HepG2 (cell line): ENCODE results near the gene IRX5. TPM values are rescaled to one million over a fixed set of nuclear protein-coding genes. Genes with fewer than 3 reads are reported as not detected.

Source experiments
- ATAC-seq: fragments of 200-7000 bp; cut with Tn5 transposase; 3 replicates; pipeline ENCODE4 v1.9.1; 2020; ENCODE audit warnings: mild to moderate bottlenecking, moderate library complexity
- BruUV-seq: library from RNA; stranded (reverse); fragments of 400-500 nt; replicated peaks from 2 replicates; lab custom pipeline; 2021; lab: Mats Ljungman, UMichigan
- CTCF ChIA-PET: fragments of 300-600 bp; formaldehyde crosslinking; extraction: SDS; loops from one replicate; lab custom pipeline; 2021; ENCODE audit warnings: low total read pairs, inconsistent platforms, low intra/inter-chr PET ratio; lab: Yijun Ruan, JAX
- POLR2A ChIA-PET: fragments of 350-600 bp; sonication (Branson Sonifier 250); formaldehyde crosslinking; loops from one replicate; lab custom pipeline; 2020; ENCODE audit warnings: antibody characterized with exemption, inconsistent platforms; lab: Yijun Ruan, JAX
- DNase-seq: peaks from one replicate; pipeline ENCODE4 v3.0.0-alpha.2; 2015; ENCODE audit warnings: low spot score
- FAIRE-seq: peaks from 3 replicates; lab custom pipeline; 2011; peaks lifted over from hg19 to GRCh38; lab: Jason Lieb, UNC
- H2AFZ ChIP-seq: one replicate; pipeline ENCODE4 v1.6.1; 2011; ENCODE audit warnings: low read length, inconsistent platforms
- H3K27ac ChIP-seq: fragments of 300-600 bp; 3 replicates; pipeline ENCODE4 v1.8.0; 2011; ENCODE audit warnings: mixed run types, mild to moderate bottlenecking, mixed read lengths, low read length, inconsistent platforms; ENCODE audit not compliant: insufficient read depth; ENCODE audit errors: extremely low read length
- H3K27me3 ChIP-seq, 2 experiments: fragments of 200-600 bp in 1 of 2; 2 replicates in 1 of 2; 3 replicates in 1 of 2; pipeline versions ENCODE4 v1.6.0 to v1.8.0; 2011; ENCODE audit warnings: low read length in 2 of 2, mild to moderate bottlenecking in 2 of 2, moderate library complexity in 2 of 2, inconsistent platforms in 1 of 2; ENCODE audit not compliant: insufficient read depth in 2 of 2, control insufficient read depth in 1 of 2
- H3K36me3 ChIP-seq, 2 experiments: fragments of 200-600 bp in 1 of 2; replicated peaks in 1 of 2; 2 replicates in 1 of 2; 3 replicates in 1 of 2; pipeline versions ENCODE4 v1.5.1 to v1.8.0; 2011; ENCODE audit warnings: low read length in 2 of 2, inconsistent platforms in 1 of 2; ENCODE audit not compliant: insufficient read depth in 2 of 2, control insufficient read depth in 1 of 2
- H3K4me1 ChIP-seq: 2 replicates; pipeline ENCODE4 v1.5.1; 2012; ENCODE audit warnings: low read length, inconsistent platforms; ENCODE audit not compliant: insufficient read depth
- H3K4me2 ChIP-seq: 2 replicates; pipeline ENCODE4 v1.6.0; 2011; ENCODE audit warnings: low read depth, low read length, inconsistent platforms
- H3K4me3 ChIP-seq, 3 experiments: fragments of 200-600 bp in 1 of 3; sonication (generic), shearing (Covaris generic) in 1 of 3; replicated peaks in 1 of 3; 2 replicates each; pipeline ENCODE4 v1.5.1; 2011 to 2016; ENCODE audit warnings: low read length in 3 of 3, inconsistent platforms in 2 of 3, low read depth in 2 of 3, mild to moderate bottlenecking in 2 of 3, control low read depth in 1 of 3, mixed read lengths in 1 of 3; ENCODE audit not compliant: insufficient read depth in 1 of 3
- H3K79me2 ChIP-seq: one replicate; pipeline ENCODE4 v1.6.1; 2011; ENCODE audit warnings: low read length, inconsistent platforms; ENCODE audit not compliant: insufficient read depth
- H3K9ac ChIP-seq: 2 replicates; pipeline ENCODE4 v1.6.0; 2011; ENCODE audit warnings: mild to moderate bottlenecking, low read depth, low read length, inconsistent platforms; ENCODE audit not compliant: insufficient read depth
- H3K9me3 ChIP-seq: 2 replicates; pipeline ENCODE4 v1.5.1; 2012; ENCODE audit warnings: mild to moderate bottlenecking, low read length
- H4K20me1 ChIP-seq: 2 replicates; pipeline ENCODE4 v1.6.0; 2011; ENCODE audit warnings: inconsistent platforms, mild to moderate bottlenecking, low read length, moderate library complexity; ENCODE audit not compliant: insufficient read depth
- CHCHD3 ChIP-seq: sonication (generic); formaldehyde crosslinking; IDR thresholded peaks from 2 replicates; pipeline ENCODE4 v1.8.0; 2022; ENCODE audit warnings: mild to moderate bottlenecking, missing genetic modification reagents, moderate library complexity
- EED ChIP-seq: sonication (generic); formaldehyde crosslinking; IDR thresholded peaks from 2 replicates; pipeline ENCODE4 v1.5.0; 2020; ENCODE audit warnings: mild to moderate bottlenecking, missing genetic modification reagents
- GATAD2A ChIP-seq: IDR thresholded peaks from 2 replicates; pipeline ENCODE4 v1.6.1; 2016
- KLF15 ChIP-seq: sonication (generic); formaldehyde crosslinking; IDR thresholded peaks from 2 replicates; pipeline ENCODE4 v1.8.1; 2023; ENCODE audit warnings: borderline replicate concordance, mild to moderate bottlenecking, inconsistent platforms, missing genetic modification reagents, mixed read lengths
- MYNN ChIP-seq: sonication (generic); formaldehyde crosslinking; IDR thresholded peaks from 2 replicates; pipeline ENCODE4 v1.4.0; 2020; ENCODE audit warnings: mild to moderate bottlenecking, low read depth, missing genetic modification reagents
- NFKB2 ChIP-seq: sonication (generic); formaldehyde crosslinking; IDR thresholded peaks from 2 replicates; pipeline ENCODE4 v1.4.0; 2020; ENCODE audit warnings: missing genetic modification reagents, borderline replicate concordance
- PAF1 ChIP-seq: IDR thresholded peaks from 2 replicates; pipeline ENCODE4 v1.6.1; 2016; ENCODE audit warnings: missing genetic modification reagents, missing compliant biosample characterization
- REPIN1 ChIP-seq: sonication (generic); formaldehyde crosslinking; IDR thresholded peaks from 2 replicates; pipeline ENCODE4 v1.8.0; 2022; ENCODE audit warnings: missing genetic modification reagents, low read depth, mild to moderate bottlenecking, borderline replicate concordance
- SP4 ChIP-seq: sonication (generic); formaldehyde crosslinking; IDR thresholded peaks from 2 replicates; pipeline ENCODE4 v1.8.1; 2023; ENCODE audit warnings: mild to moderate bottlenecking, missing genetic modification reagents
- SRF ChIP-seq: IDR thresholded peaks from 2 replicates; pipeline ENCODE4 v1.6.1; 2011; ENCODE audit warnings: mild to moderate bottlenecking, low read depth, low read length, moderate library complexity
- ZKSCAN1 ChIP-seq: fragments of 150-350 bp; IDR thresholded peaks from 2 replicates; pipeline ENCODE4 v1.6.1; 2014; ENCODE audit warnings: low read length
- ZNF230 ChIP-seq: sonication (generic); formaldehyde crosslinking; IDR thresholded peaks from 2 replicates; pipeline ENCODE4 v1.4.0; 2020; ENCODE audit warnings: mild to moderate bottlenecking, missing genetic modification reagents
- ZNF430 ChIP-seq: sonication (generic); formaldehyde crosslinking; IDR thresholded peaks from 2 replicates; pipeline ENCODE4 v1.9.0; 2021; ENCODE audit warnings: mild to moderate bottlenecking, missing genetic modification reagents
- ZNF530 ChIP-seq: sonication (generic); formaldehyde crosslinking; IDR thresholded peaks from 2 replicates; pipeline ENCODE4 v1.5.0; 2020; ENCODE audit warnings: low read depth, mild to moderate bottlenecking, missing genetic modification reagents
- ZNF703 ChIP-seq: sonication (generic); formaldehyde crosslinking; IDR thresholded peaks from 2 replicates; pipeline ENCODE4 v1.5.1; 2020; ENCODE audit warnings: missing genetic modification reagents, mild to moderate bottlenecking, moderate library complexity, borderline replicate concordance
- ZNF792 ChIP-seq: IDR thresholded peaks from 2 replicates; pipeline ENCODE4 v1.6.1; 2016
- WGBS: methylation state at CpG from one replicate; pipeline ENCODE4 v1.1.6; 2017; ENCODE audit warnings: low lambda C conversion rate; 5-methylcytosine and 5-hydroxymethylcytosine counted together
- in situ Hi-C: cut with HindIII; loops from 2 replicates; pipeline ENCODE4 v1.10.0; 2017; ENCODE audit warnings: low pct_unique_long_range_greater_than_20kb; ENCODE audit not compliant: extremely low pct_ligation_motif_present
- intact Hi-C: fragments of 100-400 bp; cut with micrococcal nuclease; formaldehyde crosslinking; loops from one replicate; pipeline ENCODE4 v1.10.0; 2022; ENCODE audit not compliant: unreplicated experiment
- polyA plus RNA-seq, 8 experiments: library from polyadenylated mRNA; depleted of rRNA in 3 of 8; stranded (reverse) in 7 of 8; unstranded in 1 of 8; fragments of >200 nt; fragmentation: Illumina TruSeq in 4 of 8; extraction: Trizol in 4 of 8; gene quantifications; 2 replicates each; pipeline versions ENCODE4 v1.2.1 to v1.2.3, GENCODE V29; 2011 to 2016; ENCODE audit warnings: low read depth in 4 of 8, missing spikeins in 1 of 8, mixed read lengths in 1 of 8; ENCODE audit not compliant: insufficient read depth in 1 of 8
- total RNA-seq, 5 experiments: library from RNA; depleted of rRNA; stranded (reverse); fragments of >200 nt; fragmentation: Illumina TruSeq; extraction: Trizol; gene quantifications; 2 replicates each; pipeline ENCODE4 v1.2.3, GENCODE V29; 2016; ENCODE audit warnings: low read depth in 1 of 5
- TF ChIP-seq, protein P1 (sequence below): IDR thresholded peaks from 2 replicates; pipeline ENCODE4 v1.6.1; 2012; ENCODE audit warnings: inconsistent platforms
- TF ChIP-seq, protein P2 (sequence below), 2 experiments: fragments of 450-650 bp in 1 of 2; sonication (generic) in 1 of 2; formaldehyde crosslinking; IDR thresholded peaks; 2 replicates each; pipeline versions ENCODE4 v1.5.0 to v1.8.0; 2020 to 2022; ENCODE audit warnings: mild to moderate bottlenecking in 1 of 2, missing genetic modification reagents in 1 of 2

The IRX5 gene
- total and polyA plus RNA-seq, 2 of the 13 experiments (the other 11 are each of a cell fraction or from before 2014, with no cell fraction given) = not detected

DNA sequence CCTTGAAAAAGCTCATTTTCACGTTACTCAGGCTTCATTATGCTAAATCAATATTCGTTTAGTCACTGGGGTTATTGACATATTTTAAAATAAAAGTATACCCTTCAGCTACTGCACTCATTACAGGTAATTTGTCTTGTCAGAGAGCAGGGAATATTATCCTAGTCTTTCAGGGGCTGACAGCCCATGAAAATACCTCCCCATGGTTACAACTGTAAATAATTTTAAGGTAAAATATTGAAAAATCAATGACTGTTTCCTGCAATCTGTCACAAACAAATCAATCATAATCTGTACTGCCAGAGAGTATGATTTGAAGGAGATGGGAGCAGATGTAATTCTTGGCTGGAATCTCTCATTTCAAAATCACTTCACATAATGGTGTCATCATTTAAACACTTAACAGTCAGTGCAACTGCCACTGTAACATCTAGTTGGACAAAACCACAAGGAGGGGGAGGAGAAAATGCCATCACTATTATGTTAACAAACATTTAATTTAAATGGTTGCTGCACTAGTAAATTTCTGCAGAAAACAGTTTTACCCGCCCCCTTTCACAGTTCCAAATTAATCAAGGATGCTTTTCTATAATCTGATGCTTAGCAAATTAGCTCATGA lies 9.3 kb upstream of the IRX5 start:
- BruUV-seq = no TSS peak
- intact Hi-C loops (no loop called here), in situ Hi-C loops (no loop called here)
- Histone ChIP-seq H3K9me3 (no peaks in the 10 kb centered on the region), H2AFZ (no peak overlapping the region), H3K27me3 (0 out of 5 replicates have a peak, but pooled peaks cover 0 to 3% of the 10 kb centered on the region in 2 experiments), H3K4me3 (no peak overlapping the region), H3K4me2 (no peak overlapping the region), H3K9ac (no peak overlapping the region), H3K4me1 (no peaks in the 10 kb centered on the region), H3K79me2 (no peaks in the 10 kb centered on the region), H4K20me1 (no peaks in the 10 kb centered on the region), H3K36me3 (no peaks in the 10 kb centered on the region), H3K27ac (no peak overlapping the region)
- WGBS = 2% methylated on average over 3 of the region's 3 CpGs
- ATAC-seq (no peak), DNase-seq (no peak), FAIRE-seq (no peak)
- ChIA-PET POLR2A (no interaction called here), CTCF (no interaction called here)
- TF ChIP-seq ZNF530 (no peak), GATAD2A (no peak), ZNF792 (CRISPR knock-in tag) (no peak), CHCHD3 (no peak), SRF (no peak), ZNF230 (CRISPR knock-in tag) (no peak), ZNF430 (CRISPR knock-in tag) (no peak), PAF1 (CRISPR knock-in tag) (no peak)
- TF ChIP-seq, protein P1, sequence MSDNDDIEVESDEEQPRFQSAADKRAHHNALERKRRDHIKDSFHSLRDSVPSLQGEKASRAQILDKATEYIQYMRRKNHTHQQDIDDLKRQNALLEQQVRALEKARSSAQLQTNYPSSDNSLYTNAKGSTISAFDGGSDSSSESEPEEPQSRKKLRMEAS = no peak

DNA sequence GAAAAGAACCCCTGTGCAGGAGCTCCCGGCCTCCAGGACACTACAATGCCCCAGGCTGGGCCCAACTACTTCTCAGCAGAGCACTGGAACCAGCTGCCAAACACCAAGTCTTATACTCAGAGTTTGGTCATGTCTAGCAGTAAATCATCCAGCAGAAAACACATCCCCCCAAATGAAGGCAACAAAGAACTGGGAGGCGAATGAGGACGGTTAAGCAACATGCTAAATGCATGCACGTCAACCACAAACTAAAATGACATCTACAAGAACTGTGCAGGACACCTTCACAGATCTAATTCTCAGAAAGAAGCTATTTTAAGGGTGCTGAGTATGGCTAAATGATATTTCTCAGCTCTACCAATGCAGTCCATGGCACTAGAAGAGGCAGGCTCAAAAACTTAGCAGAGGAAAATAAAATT lies 7.6 kb upstream of the IRX5 start:
- WGBS = 4% methylated on average over 4 of the region's 4 CpGs
- Histone ChIP-seq H3K4me2 (no peak overlapping the region), H3K36me3 (no peaks in the 10 kb centered on the region), H3K4me1 (no peaks in the 10 kb centered on the region), H3K9ac (no peak overlapping the region), H2AFZ (no peak overlapping the region), H3K79me2 (no peaks in the 10 kb centered on the region), H3K4me3 (no peak overlapping the region), H3K27ac (no peak overlapping the region), H3K27me3 (peaks cover 0 to 14% of the 10 kb centered on the region in 2 experiments; a peak in 3 of 5 replicates), H3K9me3 (no peaks in the 10 kb centered on the region), H4K20me1 (no peaks in the 10 kb centered on the region)
- DNase-seq (no peak), ATAC-seq (no peak), FAIRE-seq (no peak)
- no TSS peak for BruUV-seq
- CTCF ChIA-PET = no interaction called here
- in situ Hi-C loops = no loop called here
- POLR2A ChIA-PET = no interaction called here
- intact Hi-C loops = no loop called here
- TF ChIP-seq EED (CRISPR knock-in tag) (no peak), KLF15 (CRISPR knock-in tag) (no peak), SP4 (no peak), REPIN1 (CRISPR knock-in tag) (no peak), NFKB2 (CRISPR knock-in tag) (no peak), ZKSCAN1 (no peak), ZNF430 (CRISPR knock-in tag) (no peak), ZNF703 (CRISPR knock-in tag) (no peak), MYNN (CRISPR knock-in tag) (no peak)
- TF ChIP-seq, protein P2, sequence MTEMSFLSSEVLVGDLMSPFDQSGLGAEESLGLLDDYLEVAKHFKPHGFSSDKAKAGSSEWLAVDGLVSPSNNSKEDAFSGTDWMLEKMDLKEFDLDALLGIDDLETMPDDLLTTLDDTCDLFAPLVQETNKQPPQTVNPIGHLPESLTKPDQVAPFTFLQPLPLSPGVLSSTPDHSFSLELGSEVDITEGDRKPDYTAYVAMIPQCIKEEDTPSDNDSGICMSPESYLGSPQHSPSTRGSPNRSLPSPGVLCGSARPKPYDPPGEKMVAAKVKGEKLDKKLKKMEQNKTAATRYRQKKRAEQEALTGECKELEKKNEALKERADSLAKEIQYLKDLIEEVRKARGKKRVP (CRISPR knock-in tag; IDR thresholded peaks at IDR 0.05) = no peak
